RPMI7951 (cell line): ENCODE data around the gene KCNIP4. TPM values are rescaled to one million over a fixed set of nuclear protein-coding genes. Genes with fewer than 3 reads are reported as not detected.

Experiments used
- DNase-seq: peaks from one replicate; pipeline ENCODE4 v3.0.0-alpha.2; 2012; ENCODE audit warnings: low read depth
- total RNA-seq: library from RNA; depleted of rRNA; stranded (reverse); fragments of >200 nt; shearing (Covaris generic); gene quantifications from 2 replicates; pipeline ENCODE4 v1.2.3, GENCODE V29; 2014

The KCNIP4 gene
- total RNA-seq, 1 experiment from 2014 or later = not detected

- DNase-seq = no peak
Observed at GRCh38 chr4:21848021-21848420, 100.6 kb downstream of the KCNIP4 start.

DNA sequence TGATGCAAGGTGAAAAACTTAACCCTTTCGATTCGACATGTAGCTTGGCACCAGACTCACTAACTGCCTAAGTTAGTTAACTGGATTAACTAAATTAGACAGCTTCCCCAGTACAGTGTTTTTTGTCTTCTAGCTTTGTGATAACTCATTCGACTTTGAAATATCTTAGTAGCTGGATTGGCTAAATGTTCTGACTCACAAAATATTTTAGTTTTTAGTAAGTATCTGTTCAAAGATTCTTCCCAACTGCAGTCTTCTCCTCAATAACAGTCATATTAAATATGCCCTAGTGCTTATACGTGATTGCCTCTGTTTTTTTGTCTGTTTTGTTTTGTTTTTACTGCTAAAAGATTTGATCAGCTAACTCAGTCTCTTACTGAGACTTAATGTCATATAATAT, 102.9 kb downstream of the KCNIP4 start:
- DNase-seq = no peak

- DNase-seq = no peak
Observed at GRCh38 chr4:21835712-21836111, 112.9 kb downstream of the KCNIP4 start.

DNA sequence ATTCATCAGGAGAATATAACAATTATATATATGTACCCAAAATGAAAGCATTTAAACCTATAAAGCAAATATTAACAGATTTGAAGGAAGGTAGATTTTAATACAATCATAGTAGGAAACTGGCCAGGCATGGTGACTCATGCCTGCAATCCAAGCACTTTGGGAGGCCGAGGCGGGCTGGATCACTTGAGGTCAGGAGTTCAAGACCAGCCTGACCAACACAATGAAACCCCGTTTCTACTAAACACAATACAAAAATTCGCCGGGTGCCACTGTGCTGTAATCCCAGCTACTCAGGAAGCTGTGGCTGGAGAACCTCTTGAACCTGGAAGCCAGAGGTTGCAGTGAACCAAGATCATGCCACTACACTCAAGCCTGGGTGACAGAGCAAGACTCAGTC, 118.3 kb downstream of the KCNIP4 start:
- DNase-seq = peak; percentile 7

DNA sequence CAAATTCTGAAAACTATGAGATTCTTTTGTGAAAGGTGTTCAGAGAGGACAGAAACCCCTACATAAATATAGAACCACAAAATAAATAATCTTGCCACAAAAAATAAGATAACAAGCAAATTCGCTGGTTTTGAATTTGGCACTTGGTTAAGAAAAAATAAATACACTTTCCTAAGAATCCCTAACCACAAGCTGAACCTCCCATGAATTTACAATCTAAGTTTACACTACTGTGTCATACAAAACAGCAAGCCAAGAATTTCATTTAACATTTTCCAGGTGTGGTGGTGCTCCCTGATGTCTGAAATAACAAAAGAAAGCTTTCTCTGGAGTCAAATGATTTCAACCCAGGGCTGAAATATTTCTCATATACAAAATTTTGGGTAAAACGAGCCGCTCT, 121.0 kb downstream of the KCNIP4 start:
- no peak for DNase-seq

GRCh38 chr4:21826071-21826470, 122.5 kb downstream of the KCNIP4 start:
- DNase-seq = no peak

DNA sequence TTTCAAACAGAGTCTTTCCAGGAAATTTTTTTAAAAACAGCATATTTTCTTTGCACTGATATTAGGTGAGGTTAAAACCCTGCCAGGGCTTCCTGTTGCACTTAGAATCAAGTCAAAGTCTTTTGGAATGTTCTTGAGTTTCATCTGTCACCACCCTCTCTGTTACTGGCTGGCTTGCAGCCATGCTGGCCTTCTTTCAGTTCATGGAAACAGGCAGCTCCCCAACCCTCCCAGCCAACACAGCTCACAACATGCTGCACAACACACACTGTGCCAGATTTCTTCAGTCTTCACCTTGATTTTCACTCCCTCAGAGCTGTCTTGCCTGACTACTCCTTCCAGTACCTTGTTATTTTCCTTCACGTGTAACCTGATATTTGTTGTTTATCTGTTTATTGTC, 129.5 kb downstream of the KCNIP4 start:
- DNase-seq = no peak

GRCh38 chr4:21815651-21816377, 132.8 kb downstream of the KCNIP4 start:
- DNase-seq = no peak

- peak; percentile 15 for DNase-seq
Observed at GRCh38 chr4:21811565-21811964, 137.0 kb downstream of the KCNIP4 start.

- DNase-seq = no peak
Observed at GRCh38 chr4:21806991-21807390, 141.6 kb downstream of the KCNIP4 start.

- peak; percentile 34 for DNase-seq
Observed at GRCh38 chr4:21802406-21802805, 146.2 kb downstream of the KCNIP4 start.

DNA sequence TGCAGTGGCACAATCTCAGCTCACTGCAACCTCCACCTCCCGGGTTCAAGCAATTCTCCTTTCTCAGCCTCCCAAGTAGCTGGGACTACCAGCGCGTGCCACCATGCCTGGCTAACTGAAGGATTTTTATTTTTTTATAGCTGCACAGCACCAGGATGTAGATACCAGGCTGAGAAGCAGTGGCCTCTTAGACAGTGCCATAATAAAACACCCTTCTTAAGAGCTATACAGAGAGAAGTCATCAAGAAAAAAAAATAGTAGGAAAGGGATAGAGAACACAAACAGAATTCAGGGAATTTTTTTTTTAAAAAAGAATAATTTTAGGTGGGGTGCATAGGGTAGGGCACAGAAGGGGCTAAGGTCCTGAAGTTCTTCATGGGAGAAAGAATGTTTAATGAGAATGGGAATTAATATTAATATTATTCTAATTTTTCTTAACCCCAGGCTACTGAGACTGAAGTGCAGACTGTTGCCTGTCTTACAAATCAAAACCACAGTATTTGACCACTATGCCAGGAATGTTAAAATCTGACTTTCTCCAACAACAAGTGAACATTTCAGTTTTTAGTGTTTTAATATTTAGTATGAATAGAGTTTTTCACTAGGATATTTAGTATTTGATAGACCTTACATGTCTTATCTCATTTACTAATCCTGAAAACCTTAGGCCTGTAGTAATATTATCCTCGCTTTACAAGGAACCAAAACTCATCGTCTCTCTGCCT, 146.7 kb downstream of the KCNIP4 start:
- DNase-seq = no peak

GRCh38 chr4:21795091-21795490, 153.5 kb downstream of the KCNIP4 start:
- no peak for DNase-seq

DNA sequence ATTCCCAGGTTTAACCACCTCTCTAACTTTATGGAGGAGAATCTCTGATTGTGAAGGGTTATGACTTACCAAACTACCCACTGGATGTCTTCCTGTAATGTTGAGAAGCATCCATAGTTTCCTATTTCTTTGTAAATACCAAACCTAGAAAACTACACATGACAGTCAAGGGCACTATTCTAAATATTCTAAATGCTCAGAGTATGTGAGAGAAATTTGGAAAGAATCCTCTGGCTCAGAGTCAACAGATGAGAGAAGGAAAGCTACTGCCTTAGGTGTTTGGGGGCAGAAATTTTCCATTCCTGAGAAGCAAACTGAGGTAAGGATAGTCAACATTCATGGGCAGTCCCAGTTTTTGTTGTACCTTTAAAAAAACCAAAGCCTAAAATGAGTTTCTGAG, 155.8 kb downstream of the KCNIP4 start:
- no peak for DNase-seq

- peak; percentile 23 for DNase-seq
Observed at GRCh38 chr4:21790438-21791029, 158.0 kb downstream of the KCNIP4 start.

- no peak for DNase-seq
Observed at GRCh38 chr4:21780148-21780547, 168.4 kb downstream of the KCNIP4 start.

GRCh38 chr4:21778702-21779101, 169.9 kb downstream of the KCNIP4 start:
- no peak for DNase-seq

DNA sequence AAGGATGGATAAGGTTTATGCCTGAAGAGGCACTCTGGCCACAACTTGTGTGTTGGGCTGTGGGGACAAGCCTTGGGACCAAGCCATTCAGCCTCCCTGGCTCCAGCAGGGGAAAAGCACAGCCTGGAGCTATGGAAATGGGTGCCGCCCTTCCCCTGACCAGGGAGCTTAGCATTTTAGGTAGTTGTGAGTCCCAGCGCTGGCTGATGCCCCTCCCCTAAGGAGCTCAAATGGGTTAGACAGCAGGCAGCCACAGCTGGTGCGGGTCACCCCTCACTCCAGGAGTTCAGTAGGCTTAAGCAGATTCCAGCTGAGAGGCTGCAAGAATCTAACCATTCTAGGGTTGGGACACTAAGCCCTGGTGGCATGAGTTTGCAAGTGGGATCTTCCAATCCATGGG, 172.9 kb downstream of the KCNIP4 start:
- no peak for DNase-seq

DNA sequence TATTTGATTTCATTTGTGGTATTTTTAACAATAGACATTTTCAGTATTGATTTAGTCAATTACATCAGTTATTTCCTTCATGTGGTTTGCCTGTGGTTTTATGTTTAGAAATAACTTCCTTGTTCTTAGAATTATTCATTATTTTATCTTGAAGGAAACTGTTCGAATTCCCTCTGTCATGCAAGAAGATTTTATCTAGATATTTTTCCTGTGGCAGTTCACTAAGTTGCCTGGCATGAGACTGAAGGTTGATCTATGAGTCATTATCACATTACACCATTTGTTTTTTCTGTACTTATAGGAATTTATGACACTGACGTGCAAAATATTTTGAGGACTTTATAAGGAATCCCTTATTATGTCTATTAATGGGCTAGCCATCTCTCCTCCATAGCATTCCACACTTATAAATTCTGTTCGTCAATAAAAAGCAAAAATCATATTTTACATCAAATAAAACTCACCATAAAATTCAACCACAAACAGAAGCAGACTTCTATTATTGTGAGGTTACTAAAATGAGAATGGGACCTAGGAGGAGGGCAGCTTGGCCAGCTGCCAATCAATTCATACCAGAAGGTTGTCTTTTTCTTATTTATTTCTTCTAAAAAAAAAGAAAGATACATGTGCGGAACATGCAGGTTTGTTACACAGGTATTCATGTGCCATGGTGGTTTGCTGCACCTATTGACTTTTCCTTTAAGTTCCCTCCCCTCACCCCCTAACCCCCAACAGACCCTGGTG, 179.0 kb downstream of the KCNIP4 start:
- peak; percentile 42 for DNase-seq

DNA sequence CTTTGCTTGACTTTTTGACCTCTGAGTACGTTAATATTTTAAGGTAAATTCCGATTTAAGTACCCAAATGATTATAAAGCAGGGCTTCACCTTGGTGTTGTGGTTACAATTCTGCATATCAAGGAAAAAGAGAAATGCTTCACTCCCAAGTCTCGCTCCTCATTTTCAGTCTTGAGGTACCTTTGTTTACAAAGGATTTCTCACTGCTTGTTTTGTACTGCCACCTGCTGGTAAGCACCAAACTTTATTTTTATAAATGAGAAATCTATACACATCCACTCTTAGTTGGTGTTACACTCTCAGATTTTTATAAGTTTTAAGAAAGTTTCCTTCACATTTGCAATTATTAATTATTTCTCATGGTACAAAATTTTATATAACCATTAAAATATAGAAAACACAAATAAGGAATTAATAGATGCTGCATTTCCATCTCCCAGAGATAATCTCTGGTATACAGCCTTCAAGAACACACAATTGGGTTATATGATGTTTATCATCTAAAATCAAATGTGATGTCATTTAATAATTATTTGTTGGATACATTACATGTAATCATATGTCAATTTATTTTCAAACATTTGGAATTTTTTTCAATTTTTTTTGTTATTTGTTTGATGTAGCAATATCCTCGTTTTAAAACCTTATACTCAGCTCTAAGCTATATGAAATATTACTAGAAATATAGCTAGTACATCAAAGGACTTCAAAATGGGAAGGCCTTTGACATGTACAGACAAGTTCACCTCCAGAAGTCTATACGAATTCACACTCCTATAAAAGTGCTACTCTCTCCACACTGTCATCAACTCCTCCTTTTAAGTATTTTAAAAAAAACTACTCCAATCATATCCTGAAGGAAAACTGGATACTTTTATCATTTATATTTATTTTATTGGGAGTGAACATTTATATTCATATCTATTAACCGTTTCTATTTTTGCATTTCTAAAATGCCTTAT, 179.9 kb downstream of the KCNIP4 start:
- peak; percentile 42 for DNase-seq

DNA sequence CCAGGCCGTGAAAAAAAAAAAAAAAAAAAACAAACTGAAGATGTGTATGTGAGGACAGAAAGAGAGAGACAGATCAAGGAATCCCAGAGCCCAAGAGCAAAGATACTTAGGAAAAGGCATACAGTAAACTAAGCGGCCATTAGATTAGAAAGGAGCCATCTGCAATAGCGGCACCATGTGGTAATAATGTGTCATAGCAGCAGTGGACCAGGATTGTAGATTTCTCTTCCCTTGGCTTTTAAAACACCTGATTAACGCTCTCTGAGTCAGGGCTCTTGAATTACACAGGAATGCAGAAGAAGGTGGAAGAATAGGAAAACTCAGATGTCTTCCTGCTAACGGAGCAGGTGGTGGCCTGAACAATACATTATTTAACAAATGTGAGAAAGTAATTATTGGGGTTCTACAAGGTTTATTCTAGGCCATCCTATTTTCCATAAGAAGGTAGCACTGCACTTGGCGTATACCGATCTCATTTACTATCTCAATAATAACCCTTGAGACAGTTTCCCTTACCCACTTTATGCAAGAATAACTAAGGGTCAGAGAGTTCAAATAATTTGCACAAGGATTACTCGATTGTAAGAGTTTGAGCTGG, 182.7 kb downstream of the KCNIP4 start:
- peak; percentile 33 for DNase-seq
